BJ (cell line): Measurements from ENCODE around the gene INPP5K. TPM values are rescaled to one million over a fixed set of nuclear protein-coding genes. Genes with fewer than 3 reads are reported as not detected.
"Not testable (repeated sequence)": the region's sequence is repeated elsewhere in the genome, so short reads cannot be mapped to it uniquely, and the experiment has no call there.

ENCODE experiments used
- CTCF ChIA-PET: fragments of 350-600 bp; formaldehyde crosslinking; extraction: SDS; loops from one replicate; lab custom pipeline; 2021; ENCODE audit warnings: antibody characterized with exemption, inconsistent platforms; lab: Yijun Ruan, JAX
- POLR2A ChIA-PET: fragments of 300-600 bp; sonication (Branson Sonifier 250); formaldehyde crosslinking; extraction: SDS; loops from one replicate; lab custom pipeline; 2021; ENCODE audit warnings: antibody characterized with exemption; lab: Charles Lee
- DNase-seq: peaks from one replicate; pipeline ENCODE4 v3.0.0-alpha.2; 2011; ENCODE audit warnings: low read depth
- H3K27me3 ChIP-seq: 2 replicates; pipeline ENCODE4 v1.6.0; 2011; ENCODE audit warnings: low read length; ENCODE audit not compliant: control insufficient read depth, insufficient read depth
- H3K36me3 ChIP-seq: 2 replicates; pipeline ENCODE4 v1.5.1; 2011; ENCODE audit warnings: low read length; ENCODE audit not compliant: control insufficient read depth, insufficient read depth
- H3K4me3 ChIP-seq: 2 replicates; pipeline ENCODE4 v1.5.1; 2011; ENCODE audit warnings: low read depth, mild to moderate bottlenecking, control low read depth, low read length
- CTCF ChIP-seq: IDR thresholded peaks from 2 replicates; pipeline ENCODE4 v1.5.1; 2011; ENCODE audit warnings: low read depth, mild to moderate bottlenecking, control low read depth, inconsistent platforms, low read length, moderate library complexity; ENCODE audit not compliant: insufficient read depth
- polyA minus RNA-seq: library from RNA; depleted of rRNA, polyadenylated mRNA; stranded (reverse); fragments of >200 nt; gene quantifications from 2 replicates; pipeline ENCODE4 v1.2.3, GENCODE V29; 2011; rRNA and poly(A)+ RNA removed
- polyA plus RNA-seq: library from polyadenylated mRNA; depleted of rRNA; stranded (reverse); fragments of >200 nt; gene quantifications from 2 replicates; pipeline ENCODE4 v1.2.3, GENCODE V29; 2011; rRNA removed

Gene INPP5K
- polyA plus RNA-seq (43.9 and 45.3 TPM in 2 replicates), polyA minus RNA-seq (42.5 and 50.9 TPM in 2 replicates)

- POLR2A ChIA-PET = interaction anchor here (0.5 to 0.9 kb wide), 5 partner anchors 45 to 257 kb away, joined by 3 to 6 read pairs (median 5); partner anchors contain the start of gene TRARG1
- DNase-seq = peak; percentile 86
- H3K4me3 ChIP-seq = peak within 1 kb of the TSS; percentile 98
- no peaks in the 10 kb centered on the region for H3K27me3 ChIP-seq
- CTCF ChIA-PET = interaction anchor here (0.7 to 2.6 kb wide), 22 partner anchors 9 to 263 kb away, joined by 3 to 41 read pairs (median 6); partner anchors contain the start of gene MYO1C
- no peak for TF ChIP-seq CTCF
- H3K36me3 ChIP-seq = peaks cover 13% of the 10 kb centered on the region
These were observed at the start of gene INPP5K for GRCh38 chr17:1516388-1517161. Gene INPP5K, minus strand, starts transcription at chr17:1516612. Its CDS starts 113 bp downstream, at chr17:1516499.

GRCh38 chr17:1565877-1566276, 49.5 kb upstream of the INPP5K start:
- no peak for TF ChIP-seq CTCF
- POLR2A ChIA-PET = no interaction called here

GRCh38 chr17:1563786-1564613, 47.6 kb upstream of the INPP5K start:
- no peak for DNase-seq
- POLR2A ChIA-PET = no interaction called here
- CTCF ChIA-PET = interaction anchor here (1.4 to 2.4 kb wide), 2 partner anchors 10 to 66 kb away, joined by 7 to 10 read pairs; partner anchors contain the start of gene SLC43A2

More at GRCh38 chr17:1565877-1566276, 49.5 kb upstream of the INPP5K start:
- Histone ChIP-seq H3K4me3 (no peak overlapping the region), H3K27me3 (no peaks in the 10 kb centered on the region; the same call in 1 of the 2 replicates), H3K36me3 (no peaks in the 10 kb centered on the region)
- DNase-seq = no peak
- CTCF ChIA-PET = interaction anchor here (1.2 to 2.4 kb wide), 4 partner anchors 9 to 104 kb away, joined by 3 to 7 read pairs (median 4); partner anchors contain the start of gene SLC43A2

GRCh38 chr17:1563471-1563785, 47.0 kb upstream of the INPP5K start:
- H3K27me3 ChIP-seq, POLR2A ChIA-PET, H3K36me3 ChIP-seq, H3K4me3 ChIP-seq, DNase-seq: not testable (repeated sequence)
- CTCF ChIA-PET = interaction anchor here (0.9 to 1.7 kb wide), 3 partner anchors 11 to 207 kb away, joined by 3 to 9 read pairs (median 7); partner anchors contain the start of gene RILP

More at GRCh38 chr17:1563786-1564613, 47.6 kb upstream of the INPP5K start:
- no peak overlapping the region for H3K4me3 ChIP-seq
- H3K36me3 ChIP-seq = no peaks in the 10 kb centered on the region
- H3K27me3 ChIP-seq = no peaks in the 10 kb centered on the region; the same call in 1 of the 2 replicates
- TF ChIP-seq CTCF = no peak

GRCh38 chr17:1562176-1562643, 45.8 kb upstream of the INPP5K start:
- CTCF ChIA-PET = interaction anchor here (1.0 to 1.7 kb wide), 4 partner anchors 12 to 87 kb away, joined by 3 to 9 read pairs (median 6); partner anchors contain the start of gene RILP
- POLR2A ChIA-PET = interaction anchor here (0.6 kb wide), 1 partner anchor 556 kb away, joined by 3 read pairs; no protein-coding TSS in a partner anchor

More at GRCh38 chr17:1562176-1562643, 45.8 kb upstream of the INPP5K start:
- Histone ChIP-seq H3K4me3 (peak overlapping the region; percentile 85), H3K27me3 (no peaks in the 10 kb centered on the region), H3K36me3 (peaks cover 3% of the 10 kb centered on the region)
- no peak for DNase-seq
- no peak for TF ChIP-seq CTCF
